Measurements from ENCODE around the gene BNIPL. TPM values are rescaled to one million over a fixed set of nuclear protein-coding genes. Genes with fewer than 3 reads are reported as not detected.
A peak's percentile ranks its signal among the peaks of the same experiment; 100 is the strongest.

Gene BNIPL
- total and polyA plus RNA-seq, 8 donors = 0.25 to 35.1 (median 1.3) TPM; not detected in 5

- Histone ChIP-seq H3K36me3 (no peaks in the 10 kb centered on the region), H3K9me3 (no peaks in the 10 kb centered on the region), H3K4me1 (peaks cover 12 to 21% (median 17%) of the 10 kb centered on the region in 4 donors), H3K27me3 (no peaks in the 10 kb centered on the region), H3K4me3 (no peak overlapping the region), H3K27ac (peak overlapping the region in 1 of 5 donors; percentile 99)
- no peak for DNase-seq
- TF ChIP-seq CTCF (IDR thresholded peaks at IDR 0.05) (no peak), POLR2AphosphoS5 (IDR thresholded peaks at IDR 0.05) (no peak), POLR2A (IDR thresholded peaks at IDR 0.05) (no peak), EP300 (IDR thresholded peaks at IDR 0.05) (no peak)
- intact Hi-C loops (cut with DNase I; ENCODE audit: low total_unique reads) = no loop called here
- 82 to 96% (median 86%) methylated on average over 4 of the region's 4 CpGs for WGBS, 5 donors
These were observed 30.8 kb downstream of the BNIPL start for GRCh38 chr1:151067185-151067584.

- DNase-seq = no peak
- Histone ChIP-seq H3K27me3 (no peaks in the 10 kb centered on the region), H3K4me3 (no peak overlapping the region), H3K4me1 (peaks cover 12 to 29% (median 20%) of the 10 kb centered on the region in 4 donors), H3K9me3 (no peaks in the 10 kb centered on the region), H3K36me3 (peaks cover 0 to 5% (median 3%) of the 10 kb centered on the region in 4 donors), H3K27ac (peak overlapping the region in 4 of 5 donors; percentile 98 to 99 (median 99))
- intact Hi-C loops (cut with DNase I; ENCODE audit: low total_unique reads) = no loop called here
- TF ChIP-seq CTCF (IDR thresholded peaks at IDR 0.05) = no peak
- TF ChIP-seq POLR2AphosphoS5 (IDR thresholded peaks at IDR 0.05) = no peak
- TF ChIP-seq POLR2A (IDR thresholded peaks at IDR 0.05) = no peak
- 63 to 73% (median 66%) methylated on average over 5 of the region's 5 CpGs for WGBS, 5 donors
These were observed 32.7 kb downstream of the BNIPL start for GRCh38 chr1:151069103-151069486.

- Histone ChIP-seq H3K27ac (peak within 1 kb of the TSS; percentile 97 to 99 (median 99)), H3K4me1 (peaks cover 12 to 29% (median 20%) of the 10 kb centered on the region in 4 donors), H3K4me3 (peak within 1 kb of the TSS; percentile 64 to 83 (median 76)), H3K27me3 (no peaks in the 10 kb centered on the region), H3K9me3 (no peaks in the 10 kb centered on the region), H3K36me3 (peaks cover 0 to 14% (median 12%) of the 10 kb centered on the region in 4 donors)
- intact Hi-C loops (cut with DNase I; ENCODE audit: low total_unique reads) = no loop called here
- peak in 1 of 4 donors; percentile 85 for TF ChIP-seq POLR2A (IDR thresholded peaks at IDR 0.05)
- peak; percentile 40 for TF ChIP-seq EP300 (IDR thresholded peaks at IDR 0.05)
- peak; percentile 23 to 92 (median 90) for TF ChIP-seq POLR2AphosphoS5 (IDR thresholded peaks at IDR 0.05)
- peak in 5 of 7 experiments; percentile 63 to 94 (median 91) for TF ChIP-seq CTCF (IDR thresholded peaks at IDR 0.05)
- peak; percentile 92 to 97 for DNase-seq
- 0 to 1% (median 0%) methylated on average over 44 to 50 of the region's 50 CpGs for WGBS, 5 donors
These were observed 34.3 kb downstream of the BNIPL start, which contains the start of gene GABPB2 for GRCh38 chr1:151070474-151071276. GABPB2 (plus strand) TSS chr1:151070761; CDS start chr1:151088190, 17,429 bp downstream.

DNA sequence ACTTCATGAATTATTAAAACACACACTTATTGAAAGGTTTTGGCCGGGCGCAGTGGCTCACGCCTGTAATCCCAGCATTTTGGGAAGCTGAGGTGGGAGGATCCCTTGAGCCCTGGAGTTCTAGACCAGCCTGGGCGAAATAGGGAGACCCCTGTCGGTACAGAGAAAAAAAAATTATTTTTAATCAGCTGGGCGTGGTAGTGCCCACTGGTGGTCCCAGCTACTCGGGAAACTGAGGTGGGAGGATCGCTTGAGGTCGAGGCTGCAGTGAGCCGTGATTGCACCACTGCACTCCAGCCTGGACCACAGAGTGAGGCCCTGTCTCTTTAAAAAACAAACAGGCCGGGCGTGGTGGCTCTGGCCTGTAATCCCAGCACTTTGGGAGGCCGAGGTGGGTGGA lies 35.8 kb downstream of the BNIPL start:
- intact Hi-C loops (cut with DNase I; ENCODE audit: low total_unique reads) = no loop called here
- H3K27ac ChIP-seq = peak overlapping the region in 4 of 5 donors; percentile 98 to 99 (median 99)
- H3K4me1 ChIP-seq = peaks cover 12 to 29% (median 20%) of the 10 kb centered on the region in 4 donors
- peaks cover 0 to 14% (median 12%) of the 10 kb centered on the region in 4 donors for H3K36me3 ChIP-seq
- no peak overlapping the region for H3K4me3 ChIP-seq
- TF ChIP-seq EP300 (IDR thresholded peaks at IDR 0.05) (no peak), POLR2AphosphoS5 (IDR thresholded peaks at IDR 0.05) (no peak), POLR2A (IDR thresholded peaks at IDR 0.05) (no peak), CTCF (IDR thresholded peaks at IDR 0.05) (no peak)
- H3K9me3 ChIP-seq = no peaks in the 10 kb centered on the region
- WGBS, 5 donors = 71 to 78% (median 73%) methylated on average over 13 of the region's 13 CpGs
- no peaks in the 10 kb centered on the region for H3K27me3 ChIP-seq
- no peak for DNase-seq

Data from stomach (tissue), 9 donors.